Breast epithelium (tissue), 3 donors: Measurements from ENCODE around the gene OR4C3.
"Not testable (repeated sequence)": the region's sequence is repeated elsewhere in the genome, so short reads cannot be mapped to it uniquely, and the experiment has no call there.

Source experiments
- CTCF ChIP-seq, 3 donors: fragments of 450-650 bp; IDR thresholded peaks; one replicate each; pipeline ENCODE4 v1.5.1; 2016 to 2017; ENCODE audit warnings: antibody characterized with exemption in 3 of 3, mild to moderate bottlenecking in 3 of 3, moderate library complexity in 3 of 3
- POLR2AphosphoS5 ChIP-seq, 3 donors: sonication (generic); formaldehyde crosslinking; IDR thresholded peaks; one replicate each; pipeline ENCODE4 v1.6.1; 2017; ENCODE audit warnings: antibody characterized with exemption in 3 of 3

GRCh38 chr11:48313590-48313989 is 11.1 kb upstream of the OR4C3 start:
- not testable (repeated sequence) for TF ChIP-seq CTCF, POLR2AphosphoS5 (IDR thresholded peaks at IDR 0.05)
